HuH-7 (cell line): Measurements from ENCODE around the gene C16orf54.
A peak's percentile ranks its signal among the peaks of the same experiment; 100 is the strongest.
"Not testable (repeated sequence)": the region's sequence is repeated elsewhere in the genome, so short reads cannot be mapped to it uniquely, and the experiment has no call there.

ENCODE experiments used
- DNase-seq: peaks from one replicate; pipeline ENCODE4 v3.0.0; 2011; ENCODE audit warnings: low spot score

The C16orf54 gene

GRCh38 chr16:29739927-29740629, 5.7 kb downstream of the C16orf54 start:
- not testable (repeated sequence) for DNase-seq

GRCh38 chr16:29738514-29738913, 7.3 kb downstream of the C16orf54 start:
- no peak for DNase-seq

- DNase-seq, result no peak
Observed at GRCh38 chr16:29737713-29738112, 8.1 kb downstream of the C16orf54 start.

- DNase-seq, result no peak
Observed at GRCh38 chr16:29736764-29737163, 9.0 kb downstream of the C16orf54 start.

- no peak for DNase-seq
Observed at GRCh38 chr16:29736112-29736511, 9.7 kb downstream of the C16orf54 start.

GRCh38 chr16:29734786-29735185, 11.0 kb downstream of the C16orf54 start:
- no peak for DNase-seq

GRCh38 chr16:29731768-29732601, 13.8 kb downstream of the C16orf54 start:
- not testable (repeated sequence) for DNase-seq

GRCh38 chr16:29730649-29731048, 15.1 kb downstream of the C16orf54 start:
- no peak for DNase-seq

- DNase-seq, result peak; percentile 71
Observed at GRCh38 chr16:29729116-29729521, 16.7 kb downstream of the C16orf54 start.

- no peak for DNase-seq
Observed at GRCh38 chr16:29727452-29727851, 18.3 kb downstream of the C16orf54 start.

- no peak for DNase-seq
Observed at GRCh38 chr16:29726845-29727377, 18.9 kb downstream of the C16orf54 start.

GRCh38 chr16:29721167-29721879, 24.5 kb downstream of the C16orf54 start:
- not testable (repeated sequence) for DNase-seq

GRCh38 chr16:29720703-29721102, 25.1 kb downstream of the C16orf54 start:
- DNase-seq, result no peak

GRCh38 chr16:29719063-29719462, 26.7 kb downstream of the C16orf54 start:
- DNase-seq, result no peak

- DNase-seq, result no peak
Observed at GRCh38 chr16:29717113-29717512, 28.7 kb downstream of the C16orf54 start.

GRCh38 chr16:29714972-29715371, 30.8 kb downstream of the C16orf54 start:
- DNase-seq, result no peak

GRCh38 chr16:29714396-29714795, 31.4 kb downstream of the C16orf54 start:
- no peak for DNase-seq

- no peak for DNase-seq
Observed at GRCh38 chr16:29712809-29713208, 33.0 kb downstream of the C16orf54 start.

- peak; percentile 53 for DNase-seq
Observed at GRCh38 chr16:29710227-29711219, 35.3 kb downstream of the C16orf54 start.

GRCh38 chr16:29709657-29710056, 36.1 kb downstream of the C16orf54 start:
- DNase-seq, result not testable (repeated sequence)
